ENCODE results near the gene SENP6. TPM values are rescaled to one million over a fixed set of nuclear protein-coding genes. Genes with fewer than 3 reads are reported as not detected.
"Not testable (repeated sequence)": the region's sequence is repeated elsewhere in the genome, so short reads cannot be mapped to it uniquely, and the experiment has no call there.

Gene SENP6
- total RNA-seq, 4 donors from 2014 or later, result 154 to 255 (median 170) TPM

DNA sequence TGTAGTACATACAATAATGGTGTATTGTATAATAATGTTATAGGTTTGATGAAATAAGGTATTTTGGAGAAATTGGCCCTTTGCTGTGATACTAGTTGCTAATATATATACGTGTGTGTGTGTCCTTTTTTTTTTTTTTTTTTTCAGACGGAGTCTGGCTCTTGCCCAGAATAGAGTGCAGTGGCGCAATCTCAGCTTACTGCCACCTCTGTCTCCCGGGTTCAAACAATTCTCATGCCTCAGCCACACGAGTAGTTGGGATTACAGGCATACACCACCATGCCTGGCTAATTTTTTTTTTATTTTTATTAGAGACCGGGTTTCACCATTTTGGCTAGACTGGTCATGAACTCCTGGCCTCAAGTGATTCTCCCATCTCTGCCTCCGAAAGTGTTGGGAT, 23.3 kb downstream of the SENP6 start:
- DNase-seq, result no peak
- intact Hi-C loops (cut with DNase I), result no loop called here
- H3K27ac ChIP-seq, result no peak overlapping the region
- TF ChIP-seq POLR2A (IDR thresholded peaks at IDR 0.05) (no peak), CTCF (IDR thresholded peaks at IDR 0.05) (no peak)
- H3K27me3 ChIP-seq, result no peaks in the 10 kb centered on the region
- no peak overlapping the region for H3K4me3 ChIP-seq (replicated peaks in 1 of 3)
- 75 to 89% methylated on average over 7 of the region's 7 CpGs for WGBS, 2 donors
- peaks cover 8 to 11% of the 10 kb centered on the region in 2 donors for H3K4me1 ChIP-seq
- no peaks in the 10 kb centered on the region for H3K9me3 ChIP-seq
- peaks cover 0 to 6% of the 10 kb centered on the region in 2 donors for H3K36me3 ChIP-seq

- H3K9me3 ChIP-seq, result no peaks in the 10 kb centered on the region
- no peak for DNase-seq
- H3K27me3 ChIP-seq, result no peaks in the 10 kb centered on the region
- H3K4me1 ChIP-seq, result no peaks in the 10 kb centered on the region
- no peak overlapping the region for H3K4me3 ChIP-seq (replicated peaks in 1 of 3)
- peaks cover 0 to 6% of the 10 kb centered on the region in 2 donors for H3K36me3 ChIP-seq
- H3K27ac ChIP-seq, result no peak overlapping the region
- intact Hi-C loops (cut with DNase I), result no loop called here
- TF ChIP-seq CTCF (IDR thresholded peaks at IDR 0.05), result no peak
- WGBS, 2 donors, result 96 to 99% methylated on average over 2 of the region's 2 CpGs
These were observed 24.9 kb downstream of the SENP6 start for GRCh38 chr6:75626561-75626960.

GRCh38 chr6:75627708-75628107, 26.0 kb downstream of the SENP6 start:
- H3K4me1 ChIP-seq; H3K4me3 ChIP-seq (replicated peaks in 1 of 3); H3K27me3 ChIP-seq; H3K9me3 ChIP-seq; DNase-seq; H3K36me3 ChIP-seq; H3K27ac ChIP-seq; intact Hi-C loops (cut with DNase I): not testable (repeated sequence)
- 95 to 98% methylated on average over 9 of the region's 9 CpGs for WGBS, 2 donors

GRCh38 chr6:75631859-75632635, 30.4 kb downstream of the SENP6 start:
- intact Hi-C loops (cut with DNase I), result no loop called here
- no peaks in the 10 kb centered on the region for H3K27me3 ChIP-seq
- peaks cover 0 to 6% of the 10 kb centered on the region in 2 donors for H3K36me3 ChIP-seq
- WGBS, 2 donors, result 94 to 97% methylated on average over 5 of the region's 5 CpGs
- TF ChIP-seq CTCF (IDR thresholded peaks at IDR 0.05) (no peak), POLR2A (IDR thresholded peaks at IDR 0.05) (no peak)
- H3K4me3 ChIP-seq (replicated peaks in 1 of 3), result no peak overlapping the region
- H3K27ac ChIP-seq, result no peak overlapping the region
- no peak for DNase-seq
- no peaks in the 10 kb centered on the region for H3K9me3 ChIP-seq
- no peaks in the 10 kb centered on the region for H3K4me1 ChIP-seq

DNA sequence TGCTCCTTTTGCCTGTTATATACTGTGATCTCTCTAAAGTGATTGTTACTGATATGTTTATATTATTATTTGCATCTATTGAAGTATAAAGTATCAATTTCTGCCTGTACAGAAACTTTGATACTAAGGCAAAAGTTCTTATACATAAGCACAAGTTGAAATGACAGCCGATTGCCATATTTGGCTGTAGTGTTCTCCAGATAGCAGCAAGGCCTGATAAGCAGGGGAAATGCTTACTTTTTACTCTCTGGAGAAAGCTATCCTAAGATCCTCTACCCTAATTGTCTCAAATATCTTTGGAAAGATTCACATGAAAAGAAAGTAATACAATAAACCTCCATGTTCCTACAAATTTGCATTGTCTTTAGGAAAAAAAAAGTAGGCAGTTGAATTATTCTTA, 31.4 kb downstream of the SENP6 start:
- intact Hi-C loops (cut with DNase I), result no loop called here
- Histone ChIP-seq H3K4me1 (no peaks in the 10 kb centered on the region), H3K36me3 (peaks cover 0 to 6% of the 10 kb centered on the region in 2 donors), H3K9me3 (no peaks in the 10 kb centered on the region), H3K4me3 (replicated peaks in 1 of 3) (no peak overlapping the region), H3K27ac (no peak overlapping the region), H3K27me3 (no peaks in the 10 kb centered on the region)
- no peak for TF ChIP-seq CTCF (IDR thresholded peaks at IDR 0.05)
- no peak for TF ChIP-seq POLR2A (IDR thresholded peaks at IDR 0.05)
- no peak for DNase-seq
- WGBS, 2 donors, result 88 to 100% methylated on average over 1 of the region's 1 CpG
